Vagina (tissue), 2 donors: ENCODE results near the gene SLC6A6. TPM values are rescaled to one million over a fixed set of nuclear protein-coding genes. Genes with fewer than 3 reads are reported as not detected.
A peak's percentile ranks its signal among the peaks of the same experiment; 100 is the strongest.

Experiments
- DNase-seq, 2 donors: peaks; one replicate each; pipeline ENCODE4 v3.0.0-alpha.2; 2017; ENCODE audit errors: extremely low spot score in 2 of 2
- H3K27ac ChIP-seq: fragments of 200-600 bp; sonication (generic); one replicate; pipeline ENCODE4 v1.5.1; 2019
- H3K27me3 ChIP-seq: fragments of 200-600 bp; sonication (generic); one replicate; pipeline ENCODE4 v1.5.1; 2019
- H3K36me3 ChIP-seq, 2 donors: fragments of 200-600 bp; sonication (generic); one replicate each; pipeline ENCODE4 v1.5.1; 2017 to 2019
- H3K4me1 ChIP-seq: fragments of 200-600 bp; sonication (generic); one replicate; pipeline ENCODE4 v1.5.1; 2019
- H3K4me3 ChIP-seq, 2 donors: fragments of 200-600 bp; sonication (generic); 1 replicate in 1 of 2; 2 replicates in 1 of 2; pipeline ENCODE4 v1.5.1; 2016 to 2019
- H3K9me3 ChIP-seq: fragments of 200-600 bp; sonication (generic); one replicate; pipeline ENCODE4 v1.5.1; 2019
- POLR2A ChIP-seq, 2 donors: fragments of 450-650 bp; IDR thresholded peaks; one replicate each; pipeline ENCODE4 v1.6.1; 2017; ENCODE audit warnings: antibody characterized with exemption in 2 of 2, mild to moderate bottlenecking in 2 of 2, moderate library complexity in 2 of 2
- POLR2AphosphoS5 ChIP-seq, 2 donors: sonication (generic); formaldehyde crosslinking; IDR thresholded peaks; one replicate each; pipeline ENCODE4 v1.9.0; 2017; ENCODE audit warnings: antibody characterized with exemption in 2 of 2, mild to moderate bottlenecking in 2 of 2, low read depth in 1 of 2; ENCODE audit not compliant: insufficient read depth in 1 of 2
- intact Hi-C: fragments of 100-400 bp; cut with DNase I; formaldehyde crosslinking; loops from one replicate; pipeline ENCODE4 v1.15.1; 2023
- total RNA-seq: library from RNA; depleted of rRNA; stranded (reverse); fragments of >200 nt; gene quantifications from one replicate; pipeline ENCODE4 v1.2.3, GENCODE V29; 2016
- TF ChIP-seq, protein P1 (sequence below), 3 experiments: fragments of 450-650 bp in 2 of 3; fragments of 200-600 bp in 1 of 3; sonication (generic) in 1 of 3; IDR thresholded peaks; one replicate each; pipeline ENCODE4 v1.5.1; 2017 to 2019; ENCODE audit warnings: antibody characterized with exemption in 3 of 3, mild to moderate bottlenecking in 2 of 3, moderate library complexity in 2 of 3

The SLC6A6 gene
- total RNA-seq, 1 donor from 2014 or later = 30.7 TPM

GRCh38 chr3:14520149-14520548, 117.7 kb downstream of the SLC6A6 start:
- no peaks in the 10 kb centered on the region for H3K9me3 ChIP-seq
- no peaks in the 10 kb centered on the region for H3K36me3 ChIP-seq
- peaks cover 15% of the 10 kb centered on the region for H3K4me1 ChIP-seq
- no peak overlapping the region for H3K27ac ChIP-seq
- intact Hi-C loops = no loop called here
- no peak overlapping the region for H3K4me3 ChIP-seq
- no peak for DNase-seq
- no peaks in the 10 kb centered on the region for H3K27me3 ChIP-seq
- TF ChIP-seq POLR2AphosphoS5 (IDR thresholded peaks at IDR 0.05; ENCODE audit: insufficient read depth in 1 of 2, low read depth in 1 of 2) (no peak), POLR2A (IDR thresholded peaks at IDR 0.05) (no peak)
- TF ChIP-seq, protein P1, sequence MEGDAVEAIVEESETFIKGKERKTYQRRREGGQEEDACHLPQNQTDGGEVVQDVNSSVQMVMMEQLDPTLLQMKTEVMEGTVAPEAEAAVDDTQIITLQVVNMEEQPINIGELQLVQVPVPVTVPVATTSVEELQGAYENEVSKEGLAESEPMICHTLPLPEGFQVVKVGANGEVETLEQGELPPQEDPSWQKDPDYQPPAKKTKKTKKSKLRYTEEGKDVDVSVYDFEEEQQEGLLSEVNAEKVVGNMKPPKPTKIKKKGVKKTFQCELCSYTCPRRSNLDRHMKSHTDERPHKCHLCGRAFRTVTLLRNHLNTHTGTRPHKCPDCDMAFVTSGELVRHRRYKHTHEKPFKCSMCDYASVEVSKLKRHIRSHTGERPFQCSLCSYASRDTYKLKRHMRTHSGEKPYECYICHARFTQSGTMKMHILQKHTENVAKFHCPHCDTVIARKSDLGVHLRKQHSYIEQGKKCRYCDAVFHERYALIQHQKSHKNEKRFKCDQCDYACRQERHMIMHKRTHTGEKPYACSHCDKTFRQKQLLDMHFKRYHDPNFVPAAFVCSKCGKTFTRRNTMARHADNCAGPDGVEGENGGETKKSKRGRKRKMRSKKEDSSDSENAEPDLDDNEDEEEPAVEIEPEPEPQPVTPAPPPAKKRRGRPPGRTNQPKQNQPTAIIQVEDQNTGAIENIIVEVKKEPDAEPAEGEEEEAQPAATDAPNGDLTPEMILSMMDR (IDR thresholded peaks at IDR 0.05) = no peak

DNA sequence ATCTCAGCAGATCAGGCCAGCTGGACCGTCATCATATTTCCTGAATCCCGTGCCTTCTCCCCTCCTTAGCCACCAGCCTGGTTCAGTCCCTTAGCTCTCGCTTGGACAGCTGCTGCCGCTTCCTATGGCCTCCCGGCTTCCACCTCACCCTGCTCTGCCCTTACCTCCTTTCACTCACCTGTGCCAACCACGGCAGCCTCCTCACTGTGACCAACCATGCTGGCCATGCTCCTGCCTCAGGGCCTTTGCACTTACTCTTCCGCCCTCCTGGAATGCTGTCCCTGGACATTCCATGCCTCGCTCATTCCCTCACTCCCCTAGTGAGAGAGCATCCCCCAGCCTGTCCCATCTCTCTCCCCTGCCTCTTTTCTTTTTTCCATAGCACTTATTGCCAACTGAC, 118.6 kb downstream of the SLC6A6 start:
- Histone ChIP-seq H3K27ac (no peak overlapping the region), H3K4me3 (no peak overlapping the region), H3K36me3 (no peaks in the 10 kb centered on the region), H3K4me1 (peaks cover 23% of the 10 kb centered on the region), H3K27me3 (no peaks in the 10 kb centered on the region), H3K9me3 (no peaks in the 10 kb centered on the region)
- no peak for DNase-seq
- intact Hi-C loops = no loop called here
- TF ChIP-seq, protein P1 (IDR thresholded peaks at IDR 0.05) = no peak
- TF ChIP-seq POLR2A (IDR thresholded peaks at IDR 0.05) (no peak), POLR2AphosphoS5 (IDR thresholded peaks at IDR 0.05; ENCODE audit: insufficient read depth in 1 of 2, low read depth in 1 of 2) (no peak)

DNA sequence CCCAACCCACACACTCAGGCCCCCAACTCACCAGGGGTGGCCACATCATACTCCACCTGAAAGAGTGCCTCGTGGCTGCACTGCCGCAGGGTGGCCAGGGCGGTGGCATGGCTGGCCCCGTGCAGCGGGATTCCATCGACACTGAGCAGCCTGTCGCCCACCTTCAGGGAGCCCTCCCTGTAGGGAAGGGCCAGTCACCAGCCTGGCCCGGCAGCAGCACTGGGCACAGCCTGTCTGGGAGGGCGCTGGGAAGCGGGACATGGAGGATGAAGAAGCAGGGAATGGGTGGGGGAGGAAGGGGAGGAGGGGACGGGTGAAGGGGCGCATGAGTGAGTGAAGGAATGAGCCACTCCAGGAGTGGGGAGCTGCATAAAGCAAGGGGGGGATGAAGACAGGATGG, 119.2 kb downstream of the SLC6A6 start:
- no peaks in the 10 kb centered on the region for H3K9me3 ChIP-seq
- intact Hi-C loops = no loop called here
- no peak for DNase-seq
- TF ChIP-seq, protein P1 (IDR thresholded peaks at IDR 0.05) = no peak
- TF ChIP-seq POLR2AphosphoS5 (IDR thresholded peaks at IDR 0.05; ENCODE audit: insufficient read depth in 1 of 2, low read depth in 1 of 2) = no peak
- H3K4me3 ChIP-seq = no peak overlapping the region
- H3K36me3 ChIP-seq = no peaks in the 10 kb centered on the region
- H3K27ac ChIP-seq = no peak overlapping the region
- H3K4me1 ChIP-seq = peaks cover 30% of the 10 kb centered on the region
- H3K27me3 ChIP-seq = no peaks in the 10 kb centered on the region

DNA sequence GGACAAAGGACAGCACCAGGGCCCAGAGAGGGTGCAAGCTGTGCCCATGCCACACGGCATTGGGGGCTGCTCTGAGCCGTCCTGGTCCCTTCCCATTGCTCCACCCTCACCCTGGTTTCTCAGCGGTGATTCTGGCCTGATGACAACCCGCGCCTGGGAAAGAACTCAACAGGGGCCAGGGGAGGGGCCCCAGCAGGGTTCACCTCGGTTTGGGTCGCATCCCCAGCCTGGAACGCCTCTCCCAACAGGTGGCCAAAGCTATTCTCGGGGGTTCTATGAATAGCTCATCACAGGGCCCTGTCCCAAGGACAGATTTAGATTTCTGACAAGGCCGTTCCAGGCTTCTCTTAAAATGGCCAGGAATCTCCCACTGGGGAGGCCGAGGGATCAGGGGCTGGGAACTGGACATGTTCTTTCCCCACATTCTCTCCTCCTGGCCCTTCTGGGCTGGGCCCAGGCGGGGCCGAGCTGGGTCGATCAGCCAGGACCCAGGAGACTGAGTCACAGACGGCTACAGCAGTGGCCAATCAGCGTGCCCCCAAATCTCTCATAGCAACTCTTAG, 119.8 kb downstream of the SLC6A6 start:
- intact Hi-C loops = no loop called here
- no peak for TF ChIP-seq POLR2AphosphoS5 (IDR thresholded peaks at IDR 0.05; ENCODE audit: insufficient read depth in 1 of 2, low read depth in 1 of 2)
- H3K27ac ChIP-seq = peak overlapping the region; percentile 44
- no peak for DNase-seq
- no peaks in the 10 kb centered on the region for H3K36me3 ChIP-seq
- H3K27me3 ChIP-seq = no peaks in the 10 kb centered on the region
- no peaks in the 10 kb centered on the region for H3K9me3 ChIP-seq
- no peak overlapping the region for H3K4me3 ChIP-seq
- H3K4me1 ChIP-seq = peaks cover 36% of the 10 kb centered on the region

GRCh38 chr3:14522768-14523167, 120.4 kb downstream of the SLC6A6 start:
- no peaks in the 10 kb centered on the region for H3K9me3 ChIP-seq
- DNase-seq = no peak
- TF ChIP-seq, protein P1 (IDR thresholded peaks at IDR 0.05) = no peak
- TF ChIP-seq POLR2A (IDR thresholded peaks at IDR 0.05) = no peak
- TF ChIP-seq POLR2AphosphoS5 (IDR thresholded peaks at IDR 0.05; ENCODE audit: insufficient read depth in 1 of 2, low read depth in 1 of 2) = no peak
- H3K27ac ChIP-seq = peak overlapping the region; percentile 44
- no peaks in the 10 kb centered on the region for H3K36me3 ChIP-seq
- H3K4me1 ChIP-seq = peaks cover 38% of the 10 kb centered on the region
- intact Hi-C loops = no loop called here
- no peaks in the 10 kb centered on the region for H3K27me3 ChIP-seq
- no peak overlapping the region for H3K4me3 ChIP-seq
